ENCODE results near the gene GOLPH3. TPM values are rescaled to one million over a fixed set of nuclear protein-coding genes. Genes with fewer than 3 reads are reported as not detected.

The GOLPH3 gene
- total RNA-seq, 6 experiments from 2014 or later: 86.3 to 97.0 (median 93.8) TPM

DNA sequence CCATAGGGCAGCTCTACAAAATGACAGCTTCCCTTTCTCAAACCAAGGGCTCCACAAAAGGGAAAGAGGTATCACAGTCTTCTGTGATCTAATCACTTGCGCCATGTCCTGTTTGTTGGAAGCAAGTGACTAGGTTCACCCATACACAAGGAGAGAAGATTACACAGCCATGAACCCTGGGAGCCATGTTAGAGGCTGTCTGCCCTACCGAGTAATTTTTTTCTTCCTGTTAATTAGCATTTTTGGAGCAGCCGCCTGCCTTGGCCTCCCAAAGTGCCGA lies 33.2 kb upstream of the GOLPH3 start:
- no peak for DNase-seq
- Mint-ChIP-seq H3K27me3 (ENCODE audit: insufficient read depth) (peaks cover 3% of the 10 kb centered on the region), H3K27ac (no peak overlapping the region), H3K4me3 (no peak overlapping the region), H3K36me3 (ENCODE audit: low read depth) (no peaks in the 10 kb centered on the region), H3K9me3 (no peaks in the 10 kb centered on the region), H3K4me1 (ENCODE audit: low read depth) (peaks cover 11% of the 10 kb centered on the region)
- TF ChIP-seq, protein P1, sequence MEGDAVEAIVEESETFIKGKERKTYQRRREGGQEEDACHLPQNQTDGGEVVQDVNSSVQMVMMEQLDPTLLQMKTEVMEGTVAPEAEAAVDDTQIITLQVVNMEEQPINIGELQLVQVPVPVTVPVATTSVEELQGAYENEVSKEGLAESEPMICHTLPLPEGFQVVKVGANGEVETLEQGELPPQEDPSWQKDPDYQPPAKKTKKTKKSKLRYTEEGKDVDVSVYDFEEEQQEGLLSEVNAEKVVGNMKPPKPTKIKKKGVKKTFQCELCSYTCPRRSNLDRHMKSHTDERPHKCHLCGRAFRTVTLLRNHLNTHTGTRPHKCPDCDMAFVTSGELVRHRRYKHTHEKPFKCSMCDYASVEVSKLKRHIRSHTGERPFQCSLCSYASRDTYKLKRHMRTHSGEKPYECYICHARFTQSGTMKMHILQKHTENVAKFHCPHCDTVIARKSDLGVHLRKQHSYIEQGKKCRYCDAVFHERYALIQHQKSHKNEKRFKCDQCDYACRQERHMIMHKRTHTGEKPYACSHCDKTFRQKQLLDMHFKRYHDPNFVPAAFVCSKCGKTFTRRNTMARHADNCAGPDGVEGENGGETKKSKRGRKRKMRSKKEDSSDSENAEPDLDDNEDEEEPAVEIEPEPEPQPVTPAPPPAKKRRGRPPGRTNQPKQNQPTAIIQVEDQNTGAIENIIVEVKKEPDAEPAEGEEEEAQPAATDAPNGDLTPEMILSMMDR (IDR thresholded peaks at IDR 0.05): no peak

DNA sequence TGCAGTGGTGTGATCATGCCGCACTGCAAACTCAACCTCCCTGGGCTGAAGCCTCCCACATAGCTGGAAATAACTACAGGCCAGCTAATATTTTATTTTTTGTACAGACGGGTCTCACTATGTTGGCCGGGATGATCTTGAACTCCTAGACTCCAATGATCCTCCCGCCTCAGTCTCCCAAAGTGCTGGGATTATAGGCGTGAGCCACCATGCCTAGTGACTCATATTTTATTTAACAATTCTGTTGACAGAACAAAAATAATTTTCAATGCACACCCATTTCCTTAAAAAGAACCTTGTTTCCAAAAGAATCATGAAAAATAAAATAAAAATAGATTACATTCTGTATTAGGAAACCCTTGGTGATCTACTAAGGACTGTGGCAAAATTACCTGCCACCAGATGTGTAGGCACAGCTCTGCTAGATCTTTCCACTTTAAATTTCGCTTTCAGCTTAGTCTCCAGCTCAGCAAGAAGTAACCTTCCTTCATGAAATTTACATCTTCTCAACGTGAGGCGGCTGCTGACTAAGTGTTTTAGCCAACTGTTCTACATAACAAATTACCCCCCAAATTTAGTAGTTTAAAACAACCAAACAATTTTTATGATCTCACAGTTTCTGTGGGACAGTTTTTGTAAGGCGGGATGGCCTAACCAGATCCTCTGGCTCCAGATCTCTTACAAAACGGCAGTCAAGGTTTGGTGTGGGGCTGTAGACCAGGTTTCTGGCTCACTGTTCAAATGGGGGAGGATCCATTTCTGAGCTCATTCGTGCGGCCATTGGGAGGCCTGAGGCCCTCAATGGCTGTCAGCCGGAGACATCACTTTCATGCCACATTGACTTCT lies 32.6 kb upstream of the GOLPH3 start:
- Mint-ChIP-seq H3K4me1 (ENCODE audit: low read depth) (peaks cover 17% of the 10 kb centered on the region), H3K27ac (no peak overlapping the region), H3K4me3 (no peak overlapping the region), H3K36me3 (ENCODE audit: low read depth) (no peaks in the 10 kb centered on the region), H3K9me3 (no peaks in the 10 kb centered on the region), H3K27me3 (ENCODE audit: insufficient read depth) (peaks cover 3% of the 10 kb centered on the region)
- no peak for DNase-seq
- TF ChIP-seq, protein P1 (IDR thresholded peaks at IDR 0.05): no peak

DNA sequence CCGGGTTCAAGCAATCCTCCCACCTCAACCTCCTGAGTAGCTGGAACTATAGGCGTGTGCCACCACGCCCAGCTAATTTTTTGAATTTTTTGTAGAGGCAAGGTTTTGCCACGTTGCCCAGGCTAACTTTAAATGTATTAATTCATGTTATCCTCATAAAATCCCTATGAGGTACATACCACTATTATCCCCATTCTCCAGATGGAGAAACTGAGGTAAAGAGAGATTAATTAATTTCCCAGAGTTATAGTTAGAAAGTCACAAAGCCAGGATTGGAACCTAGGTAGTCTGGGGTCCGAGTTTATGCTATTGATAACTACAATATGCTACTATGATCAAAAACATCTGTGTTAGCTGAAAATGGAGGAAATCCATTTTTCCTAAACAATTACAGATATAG lies 31.9 kb upstream of the GOLPH3 start:
- Mint-ChIP-seq H3K9me3 (no peaks in the 10 kb centered on the region), H3K4me3 (no peak overlapping the region), H3K27me3 (ENCODE audit: insufficient read depth) (peaks cover 3% of the 10 kb centered on the region), H3K27ac (no peak overlapping the region), H3K4me1 (ENCODE audit: low read depth) (peaks cover 24% of the 10 kb centered on the region), H3K36me3 (ENCODE audit: low read depth) (no peaks in the 10 kb centered on the region)
- TF ChIP-seq, protein P1 (IDR thresholded peaks at IDR 0.05): no peak
- DNase-seq: no peak

DNA sequence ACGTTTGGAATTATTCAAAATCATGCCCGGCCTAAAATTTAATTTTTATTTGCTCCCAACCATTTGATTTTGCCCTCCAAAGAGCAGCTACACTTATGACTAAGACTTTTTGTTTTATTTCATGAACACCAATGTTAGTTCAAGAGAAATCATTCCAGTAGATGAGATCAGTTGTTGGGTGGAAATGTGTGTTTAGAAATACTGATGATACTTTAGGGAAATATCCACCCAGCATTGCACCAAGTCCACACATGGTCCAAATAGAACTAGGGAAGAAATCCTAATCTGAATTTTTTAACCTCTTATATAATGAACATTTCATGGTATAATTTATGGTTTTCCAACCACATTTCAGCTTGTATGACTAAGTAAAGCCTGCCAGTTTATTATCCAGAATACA lies 28.3 kb upstream of the GOLPH3 start:
- no peak overlapping the region for H3K4me3 Mint-ChIP-seq
- peak; percentile 53 for DNase-seq

DNA sequence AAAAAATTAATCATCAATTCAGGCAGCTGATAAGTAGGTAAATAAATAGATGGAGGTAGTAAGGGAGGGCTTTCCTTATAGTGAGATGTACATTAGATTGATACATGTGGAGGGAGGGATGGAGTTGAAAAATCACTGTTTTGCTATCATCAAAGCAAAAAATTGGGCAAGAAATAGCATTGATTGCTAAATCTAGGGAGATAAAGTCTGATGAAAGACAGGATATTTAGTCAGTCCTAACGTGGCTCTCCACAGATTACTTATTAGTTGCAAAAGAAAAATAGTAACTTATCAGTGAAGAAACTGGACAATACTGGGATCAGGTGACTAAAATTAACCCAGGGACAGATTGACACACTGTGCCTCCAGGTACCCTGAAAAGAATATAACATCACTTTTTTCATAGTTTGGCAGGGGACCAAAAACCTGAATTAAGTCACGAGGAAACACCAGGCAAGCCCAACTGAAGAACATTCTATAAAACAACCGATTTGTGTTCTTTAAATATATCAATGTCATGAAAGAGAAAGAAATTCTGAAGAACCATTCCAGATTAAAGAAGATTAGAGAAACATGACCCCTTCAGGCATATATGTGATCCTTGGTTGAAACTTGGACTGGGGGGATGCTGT lies 27.1 kb upstream of the GOLPH3 start:
- Mint-ChIP-seq H3K4me1 (ENCODE audit: low read depth) (peaks cover 33% of the 10 kb centered on the region), H3K4me3 (peak overlapping the region; percentile 26; the same call in 1 of the 2 replicates), H3K27ac (peak overlapping the region; percentile 46; the same call in 1 of the 2 replicates), H3K9me3 (no peaks in the 10 kb centered on the region), H3K27me3 (ENCODE audit: insufficient read depth) (no peaks in the 10 kb centered on the region; the same call in 1 of the 2 replicates), H3K36me3 (ENCODE audit: low read depth) (no peaks in the 10 kb centered on the region)
- TF ChIP-seq, protein P1 (IDR thresholded peaks at IDR 0.05): no peak
- no peak for DNase-seq

More for the DNA sequence above, 28.3 kb upstream of the GOLPH3 start:
- H3K27me3 Mint-ChIP-seq (ENCODE audit: insufficient read depth): no peaks in the 10 kb centered on the region; the same call in 1 of the 2 replicates
- no peaks in the 10 kb centered on the region for H3K36me3 Mint-ChIP-seq (ENCODE audit: low read depth)
- TF ChIP-seq, protein P1 (IDR thresholded peaks at IDR 0.05): no peak
- H3K27ac Mint-ChIP-seq: peak overlapping the region; percentile 2; the same call in 1 of the 2 replicates
- no peaks in the 10 kb centered on the region for H3K9me3 Mint-ChIP-seq
- peaks cover 39% of the 10 kb centered on the region for H3K4me1 Mint-ChIP-seq (ENCODE audit: low read depth)
